ENCODE data around the gene QPRT.
"Not testable (repeated sequence)": the region's sequence is repeated elsewhere in the genome, so short reads cannot be mapped to it uniquely, and the experiment has no call there.

Gene QPRT

GRCh38 chr16:29678691-29679267 lies at the start of gene QPRT:
Gene QPRT (plus strand): TSS chr16:29679180. CDS start chr16:29679198, 18 bp downstream.
- DNase-seq (ENCODE audit: low spot score): no peak

- not testable (repeated sequence) for DNase-seq (ENCODE audit: low spot score)
Measured at GRCh38 chr16:29629318-29629717, 49.7 kb upstream of the QPRT start.

GRCh38 chr16:29631658-29632057 lies 47.3 kb upstream of the QPRT start:
- not testable (repeated sequence) for DNase-seq (ENCODE audit: low spot score)

GRCh38 chr16:29635902-29636301 lies 43.1 kb upstream of the QPRT start:
- not testable (repeated sequence) for DNase-seq (ENCODE audit: low spot score)

- not testable (repeated sequence) for DNase-seq (ENCODE audit: low spot score)
Measured at GRCh38 chr16:29636368-29636767, 42.6 kb upstream of the QPRT start.

GRCh38 chr16:29638751-29639150 lies 40.2 kb upstream of the QPRT start:
- not testable (repeated sequence) for DNase-seq (ENCODE audit: low spot score)

GRCh38 chr16:29641561-29641960 lies 37.4 kb upstream of the QPRT start:
- DNase-seq (ENCODE audit: low spot score): peak; percentile 45

GRCh38 chr16:29643596-29643995 lies 35.4 kb upstream of the QPRT start:
- DNase-seq (ENCODE audit: low spot score): no peak

- DNase-seq (ENCODE audit: low spot score): no peak
Measured at GRCh38 chr16:29644338-29644857, 34.6 kb upstream of the QPRT start.

GRCh38 chr16:29644973-29645693 lies 33.8 kb upstream of the QPRT start:
- no peak for DNase-seq (ENCODE audit: low spot score)

GRCh38 chr16:29645694-29646187 lies 33.2 kb upstream of the QPRT start:
- DNase-seq (ENCODE audit: low spot score): peak; percentile 44

GRCh38 chr16:29646947-29647346 lies 32.0 kb upstream of the QPRT start:
- DNase-seq (ENCODE audit: low spot score): no peak

- no peak for DNase-seq (ENCODE audit: low spot score)
Measured at GRCh38 chr16:29649588-29650494, 29.1 kb upstream of the QPRT start.

GRCh38 chr16:29650771-29651170 lies 28.2 kb upstream of the QPRT start:
- DNase-seq (ENCODE audit: low spot score): no peak

- no peak for DNase-seq (ENCODE audit: low spot score)
Measured at GRCh38 chr16:29651774-29652349, 27.1 kb upstream of the QPRT start.

- no peak for DNase-seq (ENCODE audit: low spot score)
Measured at GRCh38 chr16:29653471-29653870, 25.5 kb upstream of the QPRT start.

GRCh38 chr16:29653890-29654289 lies 25.1 kb upstream of the QPRT start:
- not testable (repeated sequence) for DNase-seq (ENCODE audit: low spot score)

- DNase-seq (ENCODE audit: low spot score): no peak
Measured at GRCh38 chr16:29656688-29657523, 22.1 kb upstream of the QPRT start.

GRCh38 chr16:29658705-29659104 lies 20.3 kb upstream of the QPRT start:
- no peak for DNase-seq (ENCODE audit: low spot score)

- no peak for DNase-seq (ENCODE audit: low spot score)
Measured at GRCh38 chr16:29662000-29662728, 16.8 kb upstream of the QPRT start.

- no peak for DNase-seq (ENCODE audit: low spot score)
Measured at GRCh38 chr16:29662729-29663015, 16.3 kb upstream of the QPRT start.
